ENCODE data around the gene STYXL2. TPM values are rescaled to one million over a fixed set of nuclear protein-coding genes. Genes with fewer than 3 reads are reported as not detected.

STYXL2 gene
- total RNA-seq, 3 donors from 2014 or later: 0.16 to 0.33 TPM; not detected in 1

GRCh38 chr1:167089939-167090313, 3.9 kb upstream of the STYXL2 start:
- Histone ChIP-seq H3K4me3 (no peak overlapping the region), H3K9me3 (no peaks in the 10 kb centered on the region), H3K36me3 (no peaks in the 10 kb centered on the region), H3K27me3 (no peaks in the 10 kb centered on the region), H3K4me1 (no peaks in the 10 kb centered on the region), H3K27ac (no peak overlapping the region)
- intact Hi-C loops (cut with DNase I; ENCODE audit: low total_unique reads): no loop called here
- DNase-seq (ENCODE audit: low spot score in 2 of 2): no peak
- TF ChIP-seq CTCF (IDR thresholded peaks at IDR 0.05) (no peak), POLR2A (IDR thresholded peaks at IDR 0.05) (no peak), POLR2AphosphoS5 (IDR thresholded peaks at IDR 0.05) (no peak)

- Histone ChIP-seq H3K9me3 (no peaks in the 10 kb centered on the region), H3K27ac (no peak within 1 kb of the TSS), H3K4me3 (no peak within 1 kb of the TSS), H3K36me3 (no peaks in the 10 kb centered on the region), H3K27me3 (no peaks in the 10 kb centered on the region), H3K4me1 (no peaks in the 10 kb centered on the region)
- intact Hi-C loops (cut with DNase I; ENCODE audit: low total_unique reads): no loop called here
- no peak for DNase-seq (ENCODE audit: low spot score in 2 of 2)
- TF ChIP-seq POLR2AphosphoS5 (IDR thresholded peaks at IDR 0.05) (no peak), POLR2A (IDR thresholded peaks at IDR 0.05) (no peak), CTCF (IDR thresholded peaks at IDR 0.05) (no peak)
These were observed 3.4 kb upstream of the STYXL2 start, which contains the start of gene GPA33 for GRCh38 chr1:167090314-167090942. Gene GPA33 (minus strand): TSS chr1:167090377. CDS start chr1:167090287, 90 bp downstream.

- no peaks in the 10 kb centered on the region for H3K36me3 ChIP-seq
- TF ChIP-seq CTCF (IDR thresholded peaks at IDR 0.05): no peak
- TF ChIP-seq POLR2AphosphoS5 (IDR thresholded peaks at IDR 0.05): no peak
- no peak for TF ChIP-seq POLR2A (IDR thresholded peaks at IDR 0.05)
- intact Hi-C loops (cut with DNase I; ENCODE audit: low total_unique reads): no loop called here
These were observed 1.2 kb upstream of the STYXL2 start for GRCh38 chr1:167092653-167093052.

GRCh38 chr1:167094690-167095089, 815 bp downstream of the STYXL2 start:
- H3K27me3 ChIP-seq: no peaks in the 10 kb centered on the region

More at GRCh38 chr1:167092653-167093052, 1.2 kb upstream of the STYXL2 start:
- no peak overlapping the region for H3K4me3 ChIP-seq
- no peak for DNase-seq (ENCODE audit: low spot score in 2 of 2)
- no peaks in the 10 kb centered on the region for H3K9me3 ChIP-seq
- H3K27me3 ChIP-seq: no peaks in the 10 kb centered on the region
- no peak overlapping the region for H3K27ac ChIP-seq
- no peaks in the 10 kb centered on the region for H3K4me1 ChIP-seq

GRCh38 chr1:167095368-167095767, 1.5 kb downstream of the STYXL2 start:
- no peaks in the 10 kb centered on the region for H3K36me3 ChIP-seq
- no peak overlapping the region for H3K27ac ChIP-seq
- TF ChIP-seq POLR2A (IDR thresholded peaks at IDR 0.05): no peak
- no peak for TF ChIP-seq CTCF (IDR thresholded peaks at IDR 0.05)
- TF ChIP-seq POLR2AphosphoS5 (IDR thresholded peaks at IDR 0.05): no peak
- H3K27me3 ChIP-seq: no peaks in the 10 kb centered on the region
- intact Hi-C loops (cut with DNase I; ENCODE audit: low total_unique reads): no loop called here
- no peaks in the 10 kb centered on the region for H3K9me3 ChIP-seq
- no peaks in the 10 kb centered on the region for H3K4me1 ChIP-seq
- peak; percentile 26 to 62 for DNase-seq (ENCODE audit: low spot score in 2 of 2)
- no peak overlapping the region for H3K4me3 ChIP-seq

More at GRCh38 chr1:167094690-167095089, 815 bp downstream of the STYXL2 start:
- no peak for TF ChIP-seq POLR2AphosphoS5 (IDR thresholded peaks at IDR 0.05)
- H3K27ac ChIP-seq: no peak overlapping the region
- H3K36me3 ChIP-seq: no peaks in the 10 kb centered on the region
- H3K4me3 ChIP-seq: no peak overlapping the region
- intact Hi-C loops (cut with DNase I; ENCODE audit: low total_unique reads): no loop called here
- no peaks in the 10 kb centered on the region for H3K9me3 ChIP-seq
- H3K4me1 ChIP-seq: no peaks in the 10 kb centered on the region
- no peak for DNase-seq (ENCODE audit: low spot score in 2 of 2)
